OCI-LY1 (cell line): ENCODE data around the gene TAGLN2.

Experiments used
- H2AFZ ChIP-seq: fragments of 200-600 bp; sonication (generic), shearing (Covaris generic); 2 replicates; pipeline ENCODE4 v1.6.0; 2014; ENCODE audit warnings: antibody characterized with exemption, mild to moderate bottlenecking, low read length
- H3F3A ChIP-seq: fragments of 200-600 bp; sonication (generic), shearing (Covaris generic); 2 replicates; pipeline ENCODE4 v1.6.0; 2014; ENCODE audit warnings: mild to moderate bottlenecking, antibody characterized with exemption, low read length, moderate library complexity; ENCODE audit not compliant: insufficient read depth
- H3K27ac ChIP-seq: fragments of 200-600 bp; sonication (generic); 2 replicates; pipeline ENCODE4 v1.5.1; 2014; ENCODE audit warnings: low read length, mixed run types, mild to moderate bottlenecking, low read depth; ENCODE audit not compliant: poor library complexity, severe bottlenecking
- H3K27me3 ChIP-seq: fragments of 200-600 bp; sonication (generic); 2 replicates; pipeline ENCODE4 v1.6.0; 2014; ENCODE audit warnings: antibody characterized with exemption, mild to moderate bottlenecking, low read length, moderate library complexity; ENCODE audit not compliant: insufficient read depth
- H3K36me3 ChIP-seq: fragments of 200-600 bp; sonication (generic); 2 replicates; pipeline ENCODE4 v1.6.1; 2014; ENCODE audit warnings: mild to moderate bottlenecking, antibody characterized with exemption, low read length, moderate library complexity, mixed read lengths; ENCODE audit not compliant: insufficient read depth
- H3K4me1 ChIP-seq: fragments of 200-600 bp; sonication (generic); 2 replicates; pipeline ENCODE4 v1.5.1; 2014; ENCODE audit warnings: mild to moderate bottlenecking, low read length, moderate library complexity; ENCODE audit not compliant: insufficient read depth, severe bottlenecking
- H3K4me2 ChIP-seq: fragments of 200-600 bp; sonication (generic), shearing (Covaris generic); 2 replicates; pipeline ENCODE4 v1.6.1; 2014; ENCODE audit warnings: low read length
- H3K4me3 ChIP-seq: fragments of 200-600 bp; sonication (generic); 2 replicates; pipeline ENCODE4 v1.5.1; 2014; ENCODE audit warnings: low read length, low read depth, mild to moderate bottlenecking, mixed read lengths; ENCODE audit not compliant: poor library complexity, severe bottlenecking
- H3K79me2 ChIP-seq: fragments of 200-600 bp; shearing (Covaris generic); 2 replicates; pipeline ENCODE4 v1.6.1; 2016; ENCODE audit warnings: mixed run types, low read length, mixed read lengths; ENCODE audit not compliant: insufficient read depth
- H3K9ac ChIP-seq: fragments of 200-600 bp; sonication (generic), shearing (Covaris generic); 2 replicates; pipeline ENCODE4 v1.6.1; 2014; ENCODE audit warnings: mild to moderate bottlenecking, low read length, mixed read lengths
- H3K9me2 ChIP-seq: fragments of 200-600 bp; sonication (generic), shearing (Covaris generic); 2 replicates; pipeline ENCODE4 v1.6.1; 2014; ENCODE audit warnings: low read depth, mild to moderate bottlenecking, low read length, mixed read lengths
- H3K9me3 ChIP-seq: fragments of 200-600 bp; shearing (Covaris generic); 2 replicates; pipeline ENCODE4 v1.6.1; 2014; ENCODE audit warnings: low read length, mixed read lengths
- H4K20me1 ChIP-seq: fragments of 200-600 bp; sonication (generic), shearing (Covaris generic); 2 replicates; pipeline ENCODE4 v1.6.0; 2016; ENCODE audit warnings: mild to moderate bottlenecking, low read length; ENCODE audit not compliant: insufficient read depth
- CTCF ChIP-seq: fragments of 200-600 bp; sonication (generic), shearing (Covaris generic); IDR thresholded peaks from 2 replicates; pipeline ENCODE4 v1.5.1; 2017; ENCODE audit warnings: mild to moderate bottlenecking, antibody characterized with exemption, low read length, moderate library complexity, mixed read lengths
- EZH2 ChIP-seq: fragments of 200-600 bp; sonication (generic), shearing (Covaris generic); IDR thresholded peaks from 2 replicates; pipeline ENCODE4 v1.8.0; 2017; ENCODE audit warnings: borderline replicate concordance, mixed run types, mild to moderate bottlenecking, antibody characterized with exemption, low read length, moderate library complexity, mixed read lengths

TAGLN2 gene

DNA sequence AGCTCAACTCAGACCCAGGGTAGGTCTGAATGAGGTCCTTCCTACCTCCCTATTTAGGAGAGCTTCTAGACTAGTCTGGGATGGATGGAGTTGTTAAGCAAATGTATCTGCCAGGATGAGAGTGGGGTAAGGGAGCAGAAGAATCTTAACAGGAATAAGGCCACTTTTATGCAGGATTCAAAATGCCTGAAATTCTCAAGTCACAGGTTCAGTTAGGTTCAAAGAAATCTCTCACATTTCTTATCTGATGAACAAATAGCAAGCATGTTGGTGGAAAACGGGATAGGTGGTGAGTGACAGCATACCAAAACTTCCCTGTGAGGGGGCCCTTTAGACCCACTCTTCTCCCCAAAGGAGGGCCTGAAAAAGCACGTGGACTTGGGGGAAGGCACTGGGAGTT lies 25.7 kb upstream of the TAGLN2 start:
- H3K9ac ChIP-seq: no peak overlapping the region
- no peak overlapping the region for H3K27ac ChIP-seq
- H3K4me2 ChIP-seq: no peak overlapping the region
- H3F3A ChIP-seq: no peaks in the 10 kb centered on the region
- H3K4me1 ChIP-seq: no peaks in the 10 kb centered on the region
- TF ChIP-seq CTCF: no peak
- TF ChIP-seq EZH2: no peak
- no peaks in the 10 kb centered on the region for H3K9me2 ChIP-seq
- H2AFZ ChIP-seq: no peak overlapping the region
- H3K79me2 ChIP-seq: no peaks in the 10 kb centered on the region
- H3K9me3 ChIP-seq: no peaks in the 10 kb centered on the region
- H3K27me3 ChIP-seq: no peaks in the 10 kb centered on the region
- no peaks in the 10 kb centered on the region for H4K20me1 ChIP-seq
- H3K4me3 ChIP-seq: no peak overlapping the region
- H3K36me3 ChIP-seq: no peaks in the 10 kb centered on the region

GRCh38 chr1:159949981-159950381 lies 24.7 kb upstream of the TAGLN2 start:
- Histone ChIP-seq H3K9me2 (no peaks in the 10 kb centered on the region), H3K9me3 (no peaks in the 10 kb centered on the region), H3K79me2 (no peaks in the 10 kb centered on the region), H3K27me3 (no peaks in the 10 kb centered on the region), H3F3A (no peaks in the 10 kb centered on the region), H2AFZ (no peak overlapping the region), H3K9ac (no peak overlapping the region), H3K36me3 (no peaks in the 10 kb centered on the region), H3K4me1 (no peaks in the 10 kb centered on the region), H4K20me1 (no peaks in the 10 kb centered on the region), H3K4me2 (no peak overlapping the region), H3K27ac (no peak overlapping the region), H3K4me3 (no peak overlapping the region)
- TF ChIP-seq CTCF: no peak
- no peak for TF ChIP-seq EZH2

- Histone ChIP-seq H2AFZ (no peak overlapping the region), H3F3A (no peaks in the 10 kb centered on the region), H4K20me1 (no peaks in the 10 kb centered on the region), H3K4me3 (no peak overlapping the region), H3K9me3 (no peaks in the 10 kb centered on the region), H3K4me2 (no peak overlapping the region), H3K9me2 (no peaks in the 10 kb centered on the region), H3K36me3 (no peaks in the 10 kb centered on the region), H3K4me1 (no peaks in the 10 kb centered on the region), H3K79me2 (no peaks in the 10 kb centered on the region), H3K27me3 (no peaks in the 10 kb centered on the region), H3K9ac (no peak overlapping the region), H3K27ac (no peak overlapping the region)
- TF ChIP-seq EZH2: no peak
- no peak for TF ChIP-seq CTCF
Observed at GRCh38 chr1:159949123-159949522, 23.8 kb upstream of the TAGLN2 start.
